Activated CD4-positive, alpha-beta T cell treated with anti-CD3 and anti-CD28 coated beads, Interleukin-2, Interleukin-6, amounts not matched to agents 100 ng/mL and 50 ng/mL, durations not matched to agents 16 hours and 8 hours (primary cell): ENCODE data around the gene ID2.
"Not testable (repeated sequence)": the region's sequence is repeated elsewhere in the genome, so short reads cannot be mapped to it uniquely, and the experiment has no call there.

Experiments used
- DNase-seq: peaks from one replicate; pipeline ENCODE4 v3.0.0-alpha.2; 2020

ID2 gene

GRCh38 chr2:8691859-8692437 is 10.1 kb downstream of the ID2 start:
- DNase-seq, result no peak

GRCh38 chr2:8692783-8693156 is 10.9 kb downstream of the ID2 start:
- no peak for DNase-seq

GRCh38 chr2:8693157-8693821 is 11.4 kb downstream of the ID2 start:
- DNase-seq, result peak; percentile 64

- no peak for DNase-seq
Measured at GRCh38 chr2:8694737-8695136, 12.9 kb downstream of the ID2 start.

- DNase-seq, result no peak
Measured at GRCh38 chr2:8697190-8697589, 15.3 kb downstream of the ID2 start.

- DNase-seq, result no peak
Measured at GRCh38 chr2:8699839-8700238, 18.0 kb downstream of the ID2 start.

- no peak for DNase-seq
Measured at GRCh38 chr2:8701681-8702379, 20.0 kb downstream of the ID2 start.

GRCh38 chr2:8704906-8705305 is 23.1 kb downstream of the ID2 start:
- no peak for DNase-seq

- DNase-seq, result no peak
Measured at GRCh38 chr2:8709611-8710010, 27.8 kb downstream of the ID2 start.

- DNase-seq, result no peak
Measured at GRCh38 chr2:8710951-8711350, 29.1 kb downstream of the ID2 start.

GRCh38 chr2:8714283-8714682 is 32.4 kb downstream of the ID2 start:
- no peak for DNase-seq

- DNase-seq, result no peak
Measured at GRCh38 chr2:8714971-8715370, 33.1 kb downstream of the ID2 start.

- no peak for DNase-seq
Measured at GRCh38 chr2:8719528-8719927, 37.7 kb downstream of the ID2 start.

GRCh38 chr2:8720741-8721140 is 38.9 kb downstream of the ID2 start:
- no peak for DNase-seq

- DNase-seq, result no peak
Measured at GRCh38 chr2:8721410-8721809, 39.6 kb downstream of the ID2 start.

- no peak for DNase-seq
Measured at GRCh38 chr2:8722986-8723385, 41.1 kb downstream of the ID2 start.

GRCh38 chr2:8725838-8726237 is 44.0 kb downstream of the ID2 start:
- no peak for DNase-seq

- DNase-seq, result no peak
Measured at GRCh38 chr2:8728305-8729015, 46.6 kb downstream of the ID2 start.

GRCh38 chr2:8729101-8729500 is 47.2 kb downstream of the ID2 start:
- DNase-seq, result not testable (repeated sequence)

- DNase-seq, result no peak
Measured at GRCh38 chr2:8729939-8730338, 48.1 kb downstream of the ID2 start.

- no peak for DNase-seq
Measured at GRCh38 chr2:8732601-8733000, 50.7 kb downstream of the ID2 start.
